H1 (cell line): ENCODE results near the gene THPO. TPM values are rescaled to one million over a fixed set of nuclear protein-coding genes. Genes with fewer than 3 reads are reported as not detected.

Source experiments
- CTCF ChIA-PET: fragments of 300-600 bp; sonication (Branson Sonifier 250); formaldehyde crosslinking; loops from one replicate; lab custom pipeline; 2021; ENCODE audit not compliant: partially characterized antibody; lab: Charles Lee
- POLR2A ChIA-PET: fragments of 300-600 bp; sonication (Branson Sonifier 250); formaldehyde crosslinking; loops from one replicate; lab custom pipeline; 2021; ENCODE audit warnings: inconsistent platforms; ENCODE audit not compliant: partially characterized antibody; lab: Charles Lee
- DNase-seq, 2 experiments: peaks; one replicate each; pipeline versions ENCODE4 v3.0.0 to v3.0.0-alpha.2; 2010 to 2022; ENCODE audit warnings: low spot score in 2 of 2, low read depth in 1 of 2, mixed read lengths in 1 of 2
- FAIRE-seq: peaks from 2 replicates; lab custom pipeline; 2011; peaks lifted over from hg19 to GRCh38; lab: Jason Lieb, UNC
- H2AFZ ChIP-seq: 2 replicates; pipeline ENCODE4 v1.8.1; 2012; ENCODE audit warnings: low read length, inconsistent platforms
- H2AK5ac ChIP-seq: 2 replicates; pipeline ENCODE4 v1.6.1; 2013; ENCODE audit warnings: low read depth, low read length
- H2BK120ac ChIP-seq: replicated peaks from 2 replicates; pipeline ENCODE3; 2013; ENCODE audit warnings: low read depth, low read length, inconsistent platforms
- H2BK12ac ChIP-seq: 2 replicates; pipeline ENCODE4 v1.6.1; 2013; ENCODE audit warnings: low read depth, low read length
- H2BK15ac ChIP-seq: 2 replicates; pipeline ENCODE4 v1.6.1; 2013; ENCODE audit warnings: low read length
- H2BK20ac ChIP-seq: 2 replicates; pipeline ENCODE4 v1.6.1; 2013; ENCODE audit warnings: low read length
- H2BK5ac ChIP-seq: 2 replicates; pipeline ENCODE4 v1.6.1; 2013; ENCODE audit warnings: low read depth, low read length
- H3K14ac ChIP-seq: 2 replicates; pipeline ENCODE4 v1.6.1; 2013; ENCODE audit warnings: inconsistent platforms; ENCODE audit not compliant: insufficient read length
- H3K18ac ChIP-seq: 2 replicates; pipeline ENCODE4 v1.6.1; 2013; ENCODE audit warnings: low read length; ENCODE audit errors: extremely low read depth
- H3K23ac ChIP-seq: 2 replicates; pipeline ENCODE4 v1.6.1; 2013; ENCODE audit warnings: inconsistent platforms; ENCODE audit not compliant: insufficient read length
- H3K23me2 ChIP-seq: 2 replicates; pipeline ENCODE4 v1.6.1; 2013; ENCODE audit warnings: low read depth, low read length
- H3K27ac ChIP-seq: 2 replicates; pipeline ENCODE4 v1.6.1; 2011; ENCODE audit warnings: low read depth, low read length, inconsistent platforms
- H3K27me3 ChIP-seq, 4 experiments: replicated peaks in 1 of 4; 1 replicate in 1 of 4; 2 replicates in 3 of 4; pipeline versions ENCODE4 v1.6.1 to v1.8.1; 2011 to 2013; ENCODE audit warnings: low read length in 3 of 4, mild to moderate bottlenecking in 3 of 4, inconsistent platforms in 2 of 4, mixed read lengths in 2 of 4, moderate library complexity in 1 of 4; ENCODE audit not compliant: control insufficient read depth in 3 of 4, insufficient read depth in 3 of 4; ENCODE audit errors: extremely low read depth in 1 of 4
- H3K36me3 ChIP-seq, 4 experiments: 2 replicates each; pipeline versions ENCODE4 v1.6.1 to v1.8.1; 2011 to 2013; ENCODE audit warnings: mild to moderate bottlenecking in 4 of 4, low read length in 3 of 4, moderate library complexity in 2 of 4, control low read depth in 1 of 4, inconsistent platforms in 1 of 4; ENCODE audit not compliant: insufficient read depth in 4 of 4, control insufficient read depth in 2 of 4
- H3K4ac ChIP-seq: replicated peaks from 2 replicates; pipeline ENCODE3; 2013; ENCODE audit warnings: low read length, low read depth, mixed read lengths, inconsistent platforms; ENCODE audit not compliant: insufficient read length
- H3K4me1 ChIP-seq, 4 experiments: replicated peaks in 1 of 4; 1 replicate in 1 of 4; 2 replicates in 3 of 4; pipeline versions ENCODE4 v1.6.1 to v1.8.1; 2011 to 2013; ENCODE audit warnings: low read length in 3 of 4, inconsistent platforms in 2 of 4, mixed read lengths in 1 of 4; ENCODE audit not compliant: insufficient read depth in 4 of 4, control insufficient read depth in 3 of 4
- H3K4me2 ChIP-seq, 2 experiments: 2 replicates each; pipeline versions ENCODE4 v1.6.1 to v1.8.1; 2011 to 2013; ENCODE audit warnings: low read depth in 2 of 2, low read length in 2 of 2, control low read depth in 1 of 2, inconsistent platforms in 1 of 2, mild to moderate bottlenecking in 1 of 2; ENCODE audit not compliant: insufficient read depth in 1 of 2
- H3K4me3 ChIP-seq, 4 experiments: fragments of 200-600, 300-600 bp in 1 of 4; sonication (generic), shearing (Covaris generic), sonication (Bioruptor Twin) in 1 of 4; 2 replicates each; pipeline versions ENCODE4 v1.5.1 to v1.8.1; 2011 to 2016; ENCODE audit warnings: low read length in 4 of 4, low read depth in 3 of 4, control low read depth in 2 of 4, inconsistent platforms in 2 of 4, mild to moderate bottlenecking in 2 of 4, mixed read lengths in 1 of 4, moderate library complexity in 1 of 4; ENCODE audit not compliant: insufficient read depth in 2 of 4; ENCODE audit errors: extremely low read depth in 1 of 4
- H3K56ac ChIP-seq: replicated peaks from 2 replicates; pipeline ENCODE3; 2013; ENCODE audit warnings: low read depth, mild to moderate bottlenecking, mixed read lengths, low read length, inconsistent platforms; ENCODE audit not compliant: insufficient read length
- H3K79me1 ChIP-seq: 2 replicates; pipeline ENCODE4 v1.6.1; 2013; ENCODE audit warnings: low read depth, low read length, control low read depth
- H3K79me2 ChIP-seq, 2 experiments: 2 replicates each; pipeline versions ENCODE4 v1.6.1 to v1.8.1; 2012 to 2013; ENCODE audit warnings: low read length in 2 of 2, mild to moderate bottlenecking in 2 of 2, inconsistent platforms in 1 of 2; ENCODE audit not compliant: insufficient read depth in 2 of 2, control insufficient read depth in 1 of 2
- H3K9ac ChIP-seq, 4 experiments: replicated peaks in 1 of 4; 1 replicate in 1 of 4; 2 replicates in 3 of 4; pipeline versions ENCODE4 v1.6.1 to v1.8.1; 2011 to 2013; ENCODE audit warnings: low read depth in 3 of 4, low read length in 3 of 4, control low read depth in 2 of 4, mild to moderate bottlenecking in 2 of 4, moderate library complexity in 2 of 4, inconsistent platforms in 1 of 4; ENCODE audit errors: extremely low read depth in 1 of 4
- H3K9me3 ChIP-seq, 2 experiments: 2 replicates each; pipeline versions ENCODE4 v1.6.1 to v1.8.1; 2012 to 2013; ENCODE audit warnings: mild to moderate bottlenecking in 2 of 2, moderate library complexity in 2 of 2, control low read depth in 1 of 2, inconsistent platforms in 1 of 2, low read depth in 1 of 2, low read length in 1 of 2, mixed read lengths in 1 of 2; ENCODE audit not compliant: insufficient read depth in 2 of 2
- H4K20me1 ChIP-seq, 2 experiments: replicated peaks in 1 of 2; 2 replicates each; pipeline versions ENCODE3 to v1.8.1; 2011 to 2013; ENCODE audit warnings: inconsistent platforms in 2 of 2, low read length in 2 of 2, mild to moderate bottlenecking in 1 of 2; ENCODE audit not compliant: insufficient read depth in 2 of 2, control insufficient read depth in 1 of 2
- H4K5ac ChIP-seq: 2 replicates; pipeline ENCODE4 v1.6.1; 2013; ENCODE audit warnings: low read length, low read depth, mixed read lengths, inconsistent platforms; ENCODE audit not compliant: insufficient read length
- H4K8ac ChIP-seq: 2 replicates; pipeline ENCODE4 v1.8.0; 2013; ENCODE audit warnings: mild to moderate bottlenecking, moderate library complexity, low read length, inconsistent platforms; ENCODE audit not compliant: insufficient read depth; ENCODE audit errors: extremely low read depth
- H4K91ac ChIP-seq: replicated peaks from 2 replicates; pipeline ENCODE3; 2013; ENCODE audit warnings: low read length, mixed read lengths, inconsistent platforms; ENCODE audit not compliant: insufficient read length
- ATF2 ChIP-seq: IDR thresholded peaks from 2 replicates; pipeline ENCODE4 v1.6.1; 2012; ENCODE audit warnings: low read length, inconsistent platforms
- BRCA1 ChIP-seq: IDR thresholded peaks from 2 replicates; pipeline ENCODE4 v1.6.1; 2012; ENCODE audit warnings: low read depth, low read length, improper control_type of control experiment
- CBX8 ChIP-seq: fragments of 300-800, 300-1000 bp; sonication (generic); IDR thresholded peaks from 2 replicates; pipeline ENCODE4 v1.7.1; 2016; ENCODE audit warnings: low read depth, low read length, borderline replicate concordance
- CREB1 ChIP-seq: IDR thresholded peaks from 2 replicates; pipeline ENCODE4 v1.6.1; 2012; ENCODE audit warnings: inconsistent platforms
- EZH2 ChIP-seq: fragments of 200-600 bp; sonication (generic); IDR thresholded peaks from 2 replicates; pipeline ENCODE4 v1.7.1; 2012; ENCODE audit warnings: low read depth, mild to moderate bottlenecking, moderate library complexity, low read length, inconsistent platforms; ENCODE audit not compliant: severe bottlenecking
- HDAC2 ChIP-seq, 2 experiments: fragments of 300-600 bp in 1 of 2; sonication (generic) in 1 of 2; IDR thresholded peaks; 2 replicates each; pipeline ENCODE4 v1.6.1; 2011 to 2012; ENCODE audit warnings: low read depth in 2 of 2, low read length in 2 of 2, mild to moderate bottlenecking in 2 of 2, moderate library complexity in 2 of 2, borderline replicate concordance in 1 of 2, inconsistent platforms in 1 of 2
- POLR2A ChIP-seq, 2 experiments: IDR thresholded peaks; 1 replicate in 1 of 2; 2 replicates in 1 of 2; pipeline ENCODE4 v1.6.1; 2011; ENCODE audit warnings: low read depth in 2 of 2, low read length in 2 of 2, mild to moderate bottlenecking in 2 of 2; ENCODE audit errors: control extremely low read depth in 1 of 2
- POLR2AphosphoS5 ChIP-seq: IDR thresholded peaks from 2 replicates; pipeline ENCODE4 v1.6.1; 2011; ENCODE audit warnings: low read depth, low read length
- RFX5 ChIP-seq: IDR thresholded peaks from 2 replicates; pipeline ENCODE4 v1.6.1; 2011; ENCODE audit warnings: low read depth, low read length, improper control_type of control experiment, borderline replicate concordance
- RNF2 ChIP-seq: fragments of 200-900, 300-1000 bp; sonication (generic); IDR thresholded peaks from 2 replicates; pipeline ENCODE4 v1.7.1; 2016; ENCODE audit warnings: borderline replicate concordance, low read depth, mild to moderate bottlenecking, antibody characterized with exemption, low read length; ENCODE audit not compliant: poor library complexity, severe bottlenecking; ENCODE audit errors: missing control alignments
- SIN3A ChIP-seq, 2 experiments: IDR thresholded peaks in 1 of 2; conservative IDR thresholded peaks in 1 of 2; 2 replicates each; pipeline ENCODE4 v1.6.1; 2011 to 2012; ENCODE audit warnings: low read length in 2 of 2, improper control_type of control experiment in 1 of 2, low read depth in 1 of 2, mild to moderate bottlenecking in 1 of 2
- ZNF274 ChIP-seq: IDR thresholded peaks from 2 replicates; pipeline ENCODE4 v1.7.0; 2012; ENCODE audit warnings: low read length, borderline replicate concordance; ENCODE audit errors: extremely low read depth
- WGBS, 2 experiments: shearing (Covaris generic) in 1 of 2; methylation state at CpG; one replicate each; pipeline versions ENCODE4 v1.1.6 to v1.1.7; 2013 to 2015; ENCODE audit warnings: low lambda C conversion rate in 2 of 2, mixed read lengths in 2 of 2, inconsistent platforms in 1 of 2, low coverage in 1 of 2, missing lambda C conversion rate in 1 of 2; ENCODE audit not compliant: insufficient replicate concordance in 2 of 2, insufficient coverage in 1 of 2, insufficient read length in 1 of 2; ENCODE audit errors: extremely low coverage in 1 of 2, missing lambda C conversion rate in 1 of 2; 5-methylcytosine and 5-hydroxymethylcytosine counted together
- polyA plus RNA-seq, 7 experiments: library from polyadenylated mRNA; depleted of rRNA in 3 of 7; stranded (reverse) in 5 of 7; unstranded in 2 of 7; fragments of >200 nt in 5 of 7; fragments of 200-250 nt in 2 of 7; gene quantifications; 1 replicate in 5 of 7; 2 replicates in 1 of 7; 4 replicates in 1 of 7; pipeline versions ENCODE4 v1.2.1 to v1.2.3, GENCODE V29; 2011 to 2013; ENCODE audit warnings: missing spikeins in 2 of 7, mixed read lengths in 2 of 7
- total RNA-seq: library from RNA; stranded (reverse); fragmentation: NEBNext Ultra II Directional; extraction: Animal tissue kit (Norgen Biotek cat#: 25700); gene quantifications from 2 replicates; pipeline ENCODE4 v1.2.1, GENCODE V29; 2021

THPO gene
- total and polyA plus RNA-seq, 2 of the 8 experiments (the other 6 are each of a cell fraction or from before 2014, with no cell fraction given) = 0.82 to 1.2 TPM

DNA sequence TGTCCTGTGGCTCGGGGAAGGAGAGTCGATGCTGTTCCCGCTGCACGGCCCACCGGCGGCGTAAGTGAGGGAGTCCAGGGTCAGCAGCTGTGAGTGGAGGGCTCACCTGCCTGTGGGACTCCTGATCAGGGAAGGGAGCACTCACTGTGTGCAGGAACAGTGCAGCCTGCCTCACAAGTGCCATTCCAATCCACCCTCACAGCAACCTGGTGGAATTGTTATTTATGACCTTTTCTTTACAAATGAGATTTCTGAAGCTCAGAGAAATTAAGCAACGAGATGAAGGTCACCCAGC, 10.9 kb upstream of the THPO start:
- Histone ChIP-seq H2BK20ac (no peak overlapping the region), H4K91ac (no peak overlapping the region), H3K4me2 (no peak overlapping the region), H3K18ac (no peak overlapping the region), H2BK12ac (peak overlapping the region; percentile 27; the same call in 1 of the 2 replicates), H2BK120ac (no peak overlapping the region), H3K4me3 (no peak overlapping the region), H3K4ac (no peak overlapping the region), H3K14ac (no peak overlapping the region), H3K9me3 (no peaks in the 10 kb centered on the region), H3K9ac (no peak overlapping the region; a peak in 2 of 7 replicates), H3K79me2 (no peaks in the 10 kb centered on the region), H3K56ac (no peak overlapping the region), H3K23me2 (no peaks in the 10 kb centered on the region), H3K27ac (no peak overlapping the region), H3K23ac (no peak overlapping the region), H4K20me1 (no peaks in the 10 kb centered on the region), H4K8ac (no peak overlapping the region), H4K5ac (no peak overlapping the region), H2AFZ (no peak overlapping the region), H2AK5ac (no peak overlapping the region), H2BK5ac (no peak overlapping the region), H3K36me3 (no peaks in the 10 kb centered on the region), H3K79me1 (no peaks in the 10 kb centered on the region), H2BK15ac (peak overlapping the region; percentile 46; the same call in 1 of the 2 replicates), H3K4me1 (peaks cover 0 to 3% (median 0%) of the 10 kb centered on the region in 4 experiments; a peak in 2 of 7 replicates), H3K27me3 (peaks cover 0 to 3% (median 1%) of the 10 kb centered on the region in 4 experiments; a peak in 3 of 7 replicates)
- ChIA-PET CTCF (interaction anchor here (0.8 to 4.2 kb wide), 13 partner anchors 11 to 153 kb away, joined by 3 to 34 read pairs (median 4); partner anchors contain the start of gene THPO), POLR2A (interaction anchor here (1.7 kb wide), 1 partner anchor 30 kb away, joined by 5 read pairs; no protein-coding TSS in a partner anchor)
- DNase-seq (no peak), FAIRE-seq (no peak)
- WGBS, 2 experiments = 76% methylated on average over 8 of the region's 8 CpGs; no CpG with 5 or more reads in 1 of the 2 experiments
- TF ChIP-seq CBX8 = no peak
- TF ChIP-seq HDAC2 (IDR thresholded peaks at IDR 0.05; ENCODE audit: borderline replicate concordance in 1 of 2, low read depth in 2 of 2, low read length in 2 of 2) = no peak
- no peak for TF ChIP-seq EZH2
- no peak for TF ChIP-seq ATF2
- no peak for TF ChIP-seq RNF2
- TF ChIP-seq POLR2AphosphoS5 = no peak
- no peak for TF ChIP-seq RFX5
- TF ChIP-seq POLR2A (IDR thresholded peaks at IDR 0.05; ENCODE audit: control extremely low read depth in 1 of 2, low read depth in 2 of 2, low read length in 2 of 2) = no peak
- no peak for TF ChIP-seq CREB1
- TF ChIP-seq SIN3A (conservative IDR thresholded peaks at IDR 0.05 in 1 of 2, IDR thresholded peaks at IDR 0.05 in 1 of 2; ENCODE audit: low read depth in 1 of 2, low read length in 2 of 2) = no peak
- no peak for TF ChIP-seq BRCA1
- TF ChIP-seq ZNF274 = no peak
